Head of caudate nucleus (tissue), 42 donors: ENCODE results near the gene TMEM235.

Experiments used
- DNase-seq, 42 donors: peaks; one replicate each; pipeline versions ENCODE4 v3.0.0 to v3.0.0-alpha.2; 2020 to 2021; ENCODE audit warnings: mixed read lengths in 7 of 42
- intact Hi-C: fragments of 100-400 bp; cut with DNase I; formaldehyde crosslinking; loops from one replicate; pipeline ENCODE4 v1.15.0; 2022

TMEM235 gene

GRCh38 chr17:78249818-78250806, 18.7 kb downstream of the TMEM235 start:
- DNase-seq = peak in 2 of 42 donors; percentile 15 to 25
- intact Hi-C loops = loop anchor here (5.0 to 10.0 kb wide), 2 partner anchors 38 to 75 kb away; partner anchors contain the start of gene BIRC5

- intact Hi-C loops = loop anchor here (5.0 to 10.0 kb wide), 2 partner anchors 39 to 76 kb away; partner anchors contain the start of gene BIRC5
- DNase-seq = peak; percentile 67 to 94 (median 89)
These were observed 19.7 kb downstream of the TMEM235 start for GRCh38 chr17:78250891-78251772.

- no peak for DNase-seq
- intact Hi-C loops = loop anchor here (5.0 to 10.0 kb wide), 2 partner anchors 39 to 77 kb away; partner anchors contain the start of gene BIRC5
These were observed 20.3 kb downstream of the TMEM235 start for GRCh38 chr17:78251773-78252103.

- no peak for DNase-seq
- intact Hi-C loops = loop anchor here (5.0 to 10.0 kb wide), 2 partner anchors 40 to 77 kb away; partner anchors contain the start of gene BIRC5
These were observed 20.7 kb downstream of the TMEM235 start for GRCh38 chr17:78252111-78252634.

- DNase-seq = no peak
- intact Hi-C loops = loop anchor here (5.0 to 10.0 kb wide), 2 partner anchors 41 to 78 kb away; partner anchors contain the start of gene BIRC5
These were observed 21.5 kb downstream of the TMEM235 start for GRCh38 chr17:78252701-78253635.

GRCh38 chr17:78253636-78253945, 22.2 kb downstream of the TMEM235 start:
- peak in 1 of 42 donors; percentile 51 for DNase-seq
- intact Hi-C loops = loop anchor here (5.0 to 10.0 kb wide), 2 partner anchors 41 to 79 kb away; partner anchors contain the start of gene BIRC5

GRCh38 chr17:78253946-78254672, 22.7 kb downstream of the TMEM235 start:
- peak; percentile 77 to 96 (median 92) for DNase-seq
- intact Hi-C loops = loop anchor here (5.0 to 10.0 kb wide), 2 partner anchors 42 to 79 kb away; partner anchors contain the start of gene BIRC5

GRCh38 chr17:78255029-78255656, 23.7 kb downstream of the TMEM235 start:
- intact Hi-C loops = loop anchor here (10.0 kb wide), 1 partner anchor 80 kb away; no protein-coding TSS in a partner anchor
- DNase-seq = no peak

GRCh38 chr17:78255953-78256706, 24.7 kb downstream of the TMEM235 start:
- DNase-seq = no peak
- intact Hi-C loops = loop anchor here (10.0 kb wide), 1 partner anchor 81 kb away; no protein-coding TSS in a partner anchor

GRCh38 chr17:78256707-78257591, 25.5 kb downstream of the TMEM235 start:
- no peak for DNase-seq
- intact Hi-C loops = loop anchor here (10.0 kb wide), 1 partner anchor 82 kb away; no protein-coding TSS in a partner anchor

- peak in 1 of 42 donors; percentile 43 for DNase-seq
- intact Hi-C loops = loop anchor here (10.0 kb wide), 1 partner anchor 83 kb away; no protein-coding TSS in a partner anchor
These were observed 26.4 kb downstream of the TMEM235 start for GRCh38 chr17:78257810-78258322.

GRCh38 chr17:78258323-78259191, 27.1 kb downstream of the TMEM235 start:
- intact Hi-C loops = loop anchor here (10.0 kb wide), 1 partner anchor 84 kb away; no protein-coding TSS in a partner anchor
- DNase-seq = peak in 1 of 42 donors; percentile 38

GRCh38 chr17:78259192-78259554, 27.7 kb downstream of the TMEM235 start:
- intact Hi-C loops = loop anchor here (10.0 kb wide), 1 partner anchor 84 kb away; no protein-coding TSS in a partner anchor

More at GRCh38 chr17:78259192-78259554, 27.7 kb downstream of the TMEM235 start:
- no peak for DNase-seq
